22Rv1 (cell line): ENCODE results near the gene RAB26.

Experiments used
- CTCF ChIP-seq: fragments of 450-650 bp; IDR thresholded peaks from 2 replicates; pipeline ENCODE4 v1.5.1; 2017; ENCODE audit warnings: mild to moderate bottlenecking
- ZFX ChIP-seq: fragments of 450-650 bp; IDR thresholded peaks from 2 replicates; pipeline ENCODE4 v1.6.1; 2017; ENCODE audit warnings: antibody characterized with exemption, borderline replicate concordance

- TF ChIP-seq ZFX (no peak), CTCF (no peak)
These were observed 51.3 kb downstream of the RAB26 start for GRCh38 chr16:2199621-2200139.
